ENCODE data around the gene SARNP. TPM values are rescaled to one million over a fixed set of nuclear protein-coding genes. Genes with fewer than 3 reads are reported as not detected.

Gene SARNP
- total RNA-seq, 2 donors from 2014 or later: 61.4 to 70.8 TPM

DNA sequence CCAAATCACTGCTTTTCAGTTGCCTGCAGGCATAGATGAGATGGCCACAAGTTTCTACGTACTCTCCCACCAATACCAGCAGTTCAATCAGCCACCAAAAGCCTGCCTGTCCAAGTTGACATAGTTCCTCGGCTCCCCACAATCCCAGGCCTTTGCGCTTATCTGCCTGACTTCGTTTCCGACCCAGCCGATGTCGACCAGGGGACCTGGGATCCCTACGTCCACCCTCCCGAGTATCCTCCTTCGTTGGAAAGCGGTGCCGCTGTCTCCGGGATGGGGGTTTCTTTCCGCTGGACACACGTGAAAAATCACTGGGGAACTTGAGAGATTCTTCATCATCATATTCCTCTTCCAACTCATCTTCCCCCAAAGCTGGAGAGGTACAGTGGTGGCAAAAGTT lies 10.3 kb upstream of the SARNP start:
- H3K27ac ChIP-seq: no peak overlapping the region
- no peak overlapping the region for H3K4me3 ChIP-seq
- no peak for DNase-seq (ENCODE audit: low spot score)
- peaks cover 0 to 54% of the 10 kb centered on the region in 2 donors for H3K4me1 ChIP-seq
- TF ChIP-seq, protein P1, sequence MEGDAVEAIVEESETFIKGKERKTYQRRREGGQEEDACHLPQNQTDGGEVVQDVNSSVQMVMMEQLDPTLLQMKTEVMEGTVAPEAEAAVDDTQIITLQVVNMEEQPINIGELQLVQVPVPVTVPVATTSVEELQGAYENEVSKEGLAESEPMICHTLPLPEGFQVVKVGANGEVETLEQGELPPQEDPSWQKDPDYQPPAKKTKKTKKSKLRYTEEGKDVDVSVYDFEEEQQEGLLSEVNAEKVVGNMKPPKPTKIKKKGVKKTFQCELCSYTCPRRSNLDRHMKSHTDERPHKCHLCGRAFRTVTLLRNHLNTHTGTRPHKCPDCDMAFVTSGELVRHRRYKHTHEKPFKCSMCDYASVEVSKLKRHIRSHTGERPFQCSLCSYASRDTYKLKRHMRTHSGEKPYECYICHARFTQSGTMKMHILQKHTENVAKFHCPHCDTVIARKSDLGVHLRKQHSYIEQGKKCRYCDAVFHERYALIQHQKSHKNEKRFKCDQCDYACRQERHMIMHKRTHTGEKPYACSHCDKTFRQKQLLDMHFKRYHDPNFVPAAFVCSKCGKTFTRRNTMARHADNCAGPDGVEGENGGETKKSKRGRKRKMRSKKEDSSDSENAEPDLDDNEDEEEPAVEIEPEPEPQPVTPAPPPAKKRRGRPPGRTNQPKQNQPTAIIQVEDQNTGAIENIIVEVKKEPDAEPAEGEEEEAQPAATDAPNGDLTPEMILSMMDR (IDR thresholded peaks at IDR 0.05): no peak
- H3K36me3 ChIP-seq: peaks cover 7% of the 10 kb centered on the region
- no peaks in the 10 kb centered on the region for H3K9me3 ChIP-seq
- H3K27me3 ChIP-seq: no peaks in the 10 kb centered on the region

DNA sequence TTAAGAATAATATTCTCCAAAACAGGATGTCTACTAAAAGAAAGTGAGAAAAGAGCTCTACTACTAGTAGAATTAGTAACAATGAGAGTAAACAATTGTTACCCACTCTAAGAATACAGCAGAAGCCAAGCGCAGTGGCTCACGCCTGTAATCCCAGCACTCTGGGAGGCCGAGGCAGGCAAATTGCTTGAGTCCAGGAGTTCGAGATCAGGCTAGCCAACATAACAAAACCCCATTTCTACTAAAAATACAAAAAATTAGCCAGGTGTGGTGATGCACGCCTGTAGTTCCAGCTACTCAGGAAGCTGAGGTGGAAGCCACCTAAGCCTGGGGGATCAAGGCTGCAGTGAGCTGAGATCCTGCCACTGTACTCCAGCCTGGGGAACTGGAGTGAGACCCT lies 7.2 kb upstream of the SARNP start:
- peaks cover 37% of the 10 kb centered on the region for H3K36me3 ChIP-seq
- H3K4me1 ChIP-seq: peaks cover 0 to 34% of the 10 kb centered on the region in 2 donors
- H3K9me3 ChIP-seq: no peaks in the 10 kb centered on the region
- no peak overlapping the region for H3K4me3 ChIP-seq
- no peaks in the 10 kb centered on the region for H3K27me3 ChIP-seq
- no peak for DNase-seq (ENCODE audit: low spot score)
- no peak overlapping the region for H3K27ac ChIP-seq
- TF ChIP-seq, protein P1 (IDR thresholded peaks at IDR 0.05): no peak

DNA sequence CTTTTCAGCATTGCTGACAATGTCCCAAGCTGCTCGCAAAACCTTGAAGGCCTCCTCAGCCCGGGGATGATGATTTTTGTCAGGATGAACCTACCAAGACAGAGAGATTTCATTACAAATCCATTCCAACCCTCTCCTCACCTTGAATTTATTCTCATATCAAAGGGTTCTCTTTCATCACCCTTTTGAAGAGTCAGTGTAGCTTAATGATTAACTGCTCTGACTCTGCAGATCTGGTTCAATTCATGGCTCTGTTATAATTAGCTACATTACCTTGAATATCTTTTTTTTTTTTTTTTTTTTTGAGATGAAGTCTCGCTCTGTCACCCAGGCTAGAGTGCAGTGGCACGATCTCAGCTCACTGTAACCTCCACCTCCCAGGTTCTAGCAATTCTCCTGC lies 5.9 kb upstream of the SARNP start:
- Histone ChIP-seq H3K9me3 (no peaks in the 10 kb centered on the region), H3K36me3 (peaks cover 37% of the 10 kb centered on the region), H3K27me3 (no peaks in the 10 kb centered on the region), H3K4me3 (no peak overlapping the region), H3K27ac (no peak overlapping the region), H3K4me1 (peaks cover 0 to 34% of the 10 kb centered on the region in 2 donors)
- no peak for DNase-seq (ENCODE audit: low spot score)
- TF ChIP-seq, protein P1 (IDR thresholded peaks at IDR 0.05): no peak

DNA sequence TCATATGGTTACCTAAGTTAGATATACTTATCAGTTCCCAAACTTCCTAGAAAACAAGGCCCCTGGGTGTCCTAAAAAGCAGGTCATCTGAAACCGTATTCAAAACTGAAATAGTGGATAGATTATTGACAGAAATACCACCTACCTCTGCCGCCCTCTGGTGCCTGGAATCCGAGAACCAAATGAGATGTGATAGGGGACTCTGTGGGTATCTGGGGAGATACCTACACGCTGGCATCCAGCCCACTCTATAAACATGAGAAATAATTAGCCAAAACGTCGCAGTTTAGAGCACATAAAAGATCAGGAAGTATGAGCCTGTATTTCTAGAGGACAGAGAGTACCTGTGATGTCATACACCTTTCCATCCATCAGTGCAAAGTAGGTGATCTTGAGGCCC lies 4.7 kb upstream of the SARNP start:
- DNase-seq (ENCODE audit: low spot score): no peak
- Histone ChIP-seq H3K4me3 (no peak overlapping the region), H3K27ac (no peak overlapping the region), H3K36me3 (peaks cover 37% of the 10 kb centered on the region), H3K4me1 (peaks cover 0 to 25% of the 10 kb centered on the region in 2 donors), H3K9me3 (no peaks in the 10 kb centered on the region), H3K27me3 (no peaks in the 10 kb centered on the region)
- TF ChIP-seq, protein P1 (IDR thresholded peaks at IDR 0.05): no peak

DNA sequence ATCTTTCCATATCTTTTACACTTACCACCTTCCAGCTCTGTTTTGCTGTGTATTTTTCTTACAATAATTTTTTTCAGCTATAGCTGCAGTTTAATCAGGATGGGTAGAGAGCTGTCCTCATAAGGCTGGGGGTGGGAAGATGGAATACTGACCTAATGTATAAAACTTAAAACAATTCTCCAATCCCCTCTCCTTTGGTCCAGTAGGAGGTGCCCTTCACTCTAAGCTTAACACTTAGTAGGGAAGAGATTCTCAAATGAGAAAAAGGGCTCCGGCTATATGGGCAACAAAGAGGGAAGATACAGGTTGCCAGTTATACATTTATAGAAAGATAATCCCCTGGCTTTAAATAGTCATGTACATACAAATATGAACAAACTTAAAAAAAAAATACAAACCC lies 3.2 kb upstream of the SARNP start:
- Histone ChIP-seq H3K4me1 (peaks cover 0 to 22% of the 10 kb centered on the region in 2 donors), H3K27me3 (no peaks in the 10 kb centered on the region), H3K36me3 (peaks cover 39% of the 10 kb centered on the region), H3K27ac (no peak overlapping the region), H3K4me3 (no peak overlapping the region), H3K9me3 (no peaks in the 10 kb centered on the region)
- TF ChIP-seq, protein P1 (IDR thresholded peaks at IDR 0.05): no peak
- DNase-seq (ENCODE audit: low spot score): no peak

DNA sequence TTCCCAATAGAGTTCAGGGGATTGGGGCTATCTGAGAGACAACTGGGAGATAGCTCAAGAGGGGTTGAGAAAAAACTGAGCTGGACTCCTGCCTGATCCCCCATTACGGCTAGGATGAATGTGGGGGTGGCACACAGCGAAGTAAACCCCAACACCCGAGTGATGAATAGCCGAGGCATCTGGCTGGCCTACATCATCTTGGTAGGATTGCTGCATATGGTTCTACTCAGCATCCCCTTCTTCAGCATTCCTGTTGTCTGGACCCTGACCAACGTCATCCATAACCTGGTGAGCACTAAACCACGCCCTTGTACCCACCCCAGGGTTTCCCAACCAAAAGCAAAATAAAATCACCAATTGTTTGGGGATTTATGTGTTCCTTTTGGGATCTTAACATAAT lies 1.4 kb upstream of the SARNP start:
- Histone ChIP-seq H3K27ac (peak overlapping the region in 1 of 2 donors; percentile 84), H3K4me3 (peak overlapping the region; percentile 84 to 91), H3K4me1 (peaks cover 0 to 39% of the 10 kb centered on the region in 2 donors), H3K9me3 (no peaks in the 10 kb centered on the region), H3K27me3 (no peaks in the 10 kb centered on the region), H3K36me3 (peaks cover 46% of the 10 kb centered on the region)
- TF ChIP-seq, protein P1 (IDR thresholded peaks at IDR 0.05): no peak
- DNase-seq (ENCODE audit: low spot score): no peak

All from right atrium auricular region (tissue), 2 donors.